Activated CD4-positive, CD25-positive, alpha-beta regulatory T cell treated with anti-CD3 and anti-CD28 coated beads, Interleukin-2, amount 50 U/mL, for 16 hours (primary cell): ENCODE measurements around the gene APEX2.
"Not testable (repeated sequence)": the region's sequence is repeated elsewhere in the genome, so short reads cannot be mapped to it uniquely, and the experiment has no call there.

Source experiments
- DNase-seq: peaks from one replicate; pipeline ENCODE4 v3.0.0-alpha.2; 2020; ENCODE audit warnings: low read depth, low spot score

Gene APEX2

GRCh38 chrX:55008571-55009358, 8.6 kb downstream of the APEX2 start:
- no peak for DNase-seq

- no peak for DNase-seq
Observed at GRCh38 chrX:55011294-55011693, 11.1 kb downstream of the APEX2 start.

- DNase-seq: no peak
Observed at GRCh38 chrX:55014897-55015299, 14.7 kb downstream of the APEX2 start.

GRCh38 chrX:55026143-55026542, 26.0 kb downstream of the APEX2 start:
- DNase-seq: no peak

- DNase-seq: no peak
Observed at GRCh38 chrX:55026840-55027239, 26.7 kb downstream of the APEX2 start.

GRCh38 chrX:55028040-55028439, 27.9 kb downstream of the APEX2 start:
- no peak for DNase-seq

GRCh38 chrX:55028611-55029010, 28.4 kb downstream of the APEX2 start:
- DNase-seq: no peak

- DNase-seq: no peak
Observed at GRCh38 chrX:55029291-55029690, 29.1 kb downstream of the APEX2 start.

- DNase-seq: no peak
Observed at GRCh38 chrX:55030271-55031205, 30.4 kb downstream of the APEX2 start, which contains the start of gene ALAS2. Gene ALAS2 (minus strand): TSS chrX:55030977. CDS start chrX:55026000, 4,977 bp downstream.

- DNase-seq: no peak
Observed at GRCh38 chrX:55033429-55033828, 33.3 kb downstream of the APEX2 start.

- DNase-seq: no peak
Observed at GRCh38 chrX:55039471-55039870, 39.3 kb downstream of the APEX2 start.

GRCh38 chrX:55041514-55041913, 41.4 kb downstream of the APEX2 start:
- DNase-seq: no peak

GRCh38 chrX:55050599-55050998, 50.4 kb downstream of the APEX2 start:
- DNase-seq: not testable (repeated sequence)

- no peak for DNase-seq
Observed at GRCh38 chrX:55056820-55057674, 56.9 kb downstream of the APEX2 start.

GRCh38 chrX:55057675-55058249, 57.6 kb downstream of the APEX2 start:
- DNase-seq: no peak
